Fibroblast of villous mesenchyme (primary cell): ENCODE data around the gene PDE5A. TPM values are rescaled to one million over a fixed set of nuclear protein-coding genes. Genes with fewer than 3 reads are reported as not detected.
A peak's percentile ranks its signal among the peaks of the same experiment; 100 is the strongest.

ENCODE experiments used
- DNase-seq: peaks from one replicate; pipeline ENCODE4 v3.0.0-alpha.2; 2010; ENCODE audit warnings: low read depth
- H3K4me3 ChIP-seq: 2 replicates; pipeline ENCODE4 v1.5.1; 2011; ENCODE audit warnings: low read depth, mild to moderate bottlenecking, low read length
- total RNA-seq: library from RNA; depleted of rRNA; stranded (reverse); fragments of >200 nt; gene quantifications from 2 replicates; pipeline ENCODE4 v1.2.3, GENCODE V29; 2012
- TF ChIP-seq, protein P1 (sequence below): IDR thresholded peaks from 2 replicates; pipeline ENCODE4 v1.5.1; 2012; ENCODE audit warnings: low read depth, mild to moderate bottlenecking, low read length; ENCODE audit not compliant: insufficient read depth

PDE5A gene
- total RNA-seq, 1 donor: 162 TPM

- TF ChIP-seq, protein P1, sequence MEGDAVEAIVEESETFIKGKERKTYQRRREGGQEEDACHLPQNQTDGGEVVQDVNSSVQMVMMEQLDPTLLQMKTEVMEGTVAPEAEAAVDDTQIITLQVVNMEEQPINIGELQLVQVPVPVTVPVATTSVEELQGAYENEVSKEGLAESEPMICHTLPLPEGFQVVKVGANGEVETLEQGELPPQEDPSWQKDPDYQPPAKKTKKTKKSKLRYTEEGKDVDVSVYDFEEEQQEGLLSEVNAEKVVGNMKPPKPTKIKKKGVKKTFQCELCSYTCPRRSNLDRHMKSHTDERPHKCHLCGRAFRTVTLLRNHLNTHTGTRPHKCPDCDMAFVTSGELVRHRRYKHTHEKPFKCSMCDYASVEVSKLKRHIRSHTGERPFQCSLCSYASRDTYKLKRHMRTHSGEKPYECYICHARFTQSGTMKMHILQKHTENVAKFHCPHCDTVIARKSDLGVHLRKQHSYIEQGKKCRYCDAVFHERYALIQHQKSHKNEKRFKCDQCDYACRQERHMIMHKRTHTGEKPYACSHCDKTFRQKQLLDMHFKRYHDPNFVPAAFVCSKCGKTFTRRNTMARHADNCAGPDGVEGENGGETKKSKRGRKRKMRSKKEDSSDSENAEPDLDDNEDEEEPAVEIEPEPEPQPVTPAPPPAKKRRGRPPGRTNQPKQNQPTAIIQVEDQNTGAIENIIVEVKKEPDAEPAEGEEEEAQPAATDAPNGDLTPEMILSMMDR: no peak
- DNase-seq: no peak
- H3K4me3 ChIP-seq: no peak overlapping the region
These were observed 121.8 kb downstream of the PDE5A start for GRCh38 chr4:119506806-119507205.

DNA sequence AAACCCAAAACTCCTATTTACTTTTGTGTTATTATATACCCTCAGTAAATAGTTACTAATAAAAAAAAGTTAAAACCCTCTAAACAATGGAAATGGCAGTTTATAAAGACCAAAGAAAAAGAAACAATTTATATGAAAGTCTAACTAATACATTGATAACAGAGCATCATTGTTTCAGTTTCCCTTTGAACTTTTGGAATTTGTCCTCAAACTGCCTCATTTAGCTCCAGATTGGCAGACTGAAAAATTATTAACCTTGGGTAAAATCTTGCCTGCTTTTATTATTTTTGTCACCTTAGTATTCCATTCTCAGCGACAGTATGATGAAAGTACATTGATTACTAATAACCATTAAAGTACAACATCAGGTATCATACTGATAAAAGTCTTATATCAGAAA, 124.0 kb downstream of the PDE5A start:
- no peak overlapping the region for H3K4me3 ChIP-seq
- DNase-seq: no peak
- TF ChIP-seq, protein P1: no peak

DNA sequence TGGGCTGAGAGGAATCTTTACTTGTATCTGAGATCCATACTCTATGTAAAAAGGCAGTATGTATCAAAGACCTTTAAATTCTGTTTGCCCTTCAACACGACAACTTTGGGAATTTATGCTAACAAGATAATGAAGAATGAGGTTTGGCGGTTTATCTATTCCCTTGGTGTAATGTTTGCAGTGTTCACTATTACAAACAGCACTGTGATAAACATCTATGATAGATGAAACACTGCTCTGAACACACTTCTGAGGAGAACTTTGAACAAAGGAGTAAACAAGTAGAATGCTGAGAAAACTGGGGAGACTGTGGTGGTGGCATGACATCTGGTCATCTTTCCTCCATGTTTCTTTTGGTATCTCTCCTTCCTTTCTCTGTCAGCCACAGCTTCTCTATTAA, 126.9 kb downstream of the PDE5A start:
- TF ChIP-seq, protein P1: no peak
- no peak overlapping the region for H3K4me3 ChIP-seq
- DNase-seq: no peak

GRCh38 chr4:119498527-119498926, 130.1 kb downstream of the PDE5A start:
- no peak overlapping the region for H3K4me3 ChIP-seq
- DNase-seq: peak; percentile 78
- TF ChIP-seq, protein P1: no peak

DNA sequence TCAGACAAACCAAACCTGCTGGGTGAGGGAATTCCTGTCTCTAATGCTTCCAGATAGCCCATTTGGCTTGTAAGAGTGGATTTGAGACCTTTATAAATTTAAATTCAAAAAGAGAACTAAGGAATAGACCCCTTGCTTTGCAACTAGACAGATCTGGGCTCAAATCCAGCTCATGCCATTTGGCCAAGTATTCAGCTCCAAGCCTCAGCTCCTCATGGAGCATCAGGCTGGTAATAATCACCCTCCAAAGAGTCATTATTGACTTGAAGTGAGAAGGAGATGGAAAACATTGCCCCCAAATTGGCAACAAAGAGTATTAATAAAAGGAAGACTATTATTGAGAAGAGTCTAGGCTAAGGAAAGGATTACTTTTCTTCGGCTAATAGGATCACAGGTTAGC, 134.7 kb downstream of the PDE5A start:
- TF ChIP-seq, protein P1: no peak
- DNase-seq: no peak
- no peak overlapping the region for H3K4me3 ChIP-seq

DNA sequence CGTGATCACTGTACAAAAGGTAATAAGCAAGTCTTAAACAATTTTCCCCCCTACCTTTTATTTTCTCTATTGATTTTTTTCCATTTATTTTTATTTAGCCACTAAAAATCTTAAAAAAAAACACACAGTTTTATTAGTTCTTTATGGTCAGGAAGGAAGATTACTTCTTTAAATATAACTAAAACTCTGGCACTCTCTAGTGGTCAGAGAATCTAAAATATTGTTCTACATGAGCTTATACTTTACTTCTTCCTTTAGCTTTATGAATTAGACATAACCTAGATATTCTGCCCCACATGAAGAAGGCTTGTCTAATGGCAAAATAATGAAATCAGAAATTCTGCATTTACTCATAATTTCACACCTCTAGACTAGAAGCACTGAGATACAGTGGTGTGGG, 135.2 kb downstream of the PDE5A start:
- TF ChIP-seq, protein P1: no peak
- no peak overlapping the region for H3K4me3 ChIP-seq
- no peak for DNase-seq

- TF ChIP-seq, protein P1: peak; percentile 36
- H3K4me3 ChIP-seq: no peak overlapping the region
- peak; percentile 39 for DNase-seq
These were observed 138.3 kb downstream of the PDE5A start for GRCh38 chr4:119490335-119490734.
